Measurements from ENCODE around the gene IL11. TPM values are rescaled to one million over a fixed set of nuclear protein-coding genes. Genes with fewer than 3 reads are reported as not detected.

The IL11 gene
- total and polyA plus RNA-seq, 2 of the 13 experiments (the other 11 are each of a cell fraction or from before 2014, with no cell fraction given) = 2.5 to 2.9 TPM

DNA sequence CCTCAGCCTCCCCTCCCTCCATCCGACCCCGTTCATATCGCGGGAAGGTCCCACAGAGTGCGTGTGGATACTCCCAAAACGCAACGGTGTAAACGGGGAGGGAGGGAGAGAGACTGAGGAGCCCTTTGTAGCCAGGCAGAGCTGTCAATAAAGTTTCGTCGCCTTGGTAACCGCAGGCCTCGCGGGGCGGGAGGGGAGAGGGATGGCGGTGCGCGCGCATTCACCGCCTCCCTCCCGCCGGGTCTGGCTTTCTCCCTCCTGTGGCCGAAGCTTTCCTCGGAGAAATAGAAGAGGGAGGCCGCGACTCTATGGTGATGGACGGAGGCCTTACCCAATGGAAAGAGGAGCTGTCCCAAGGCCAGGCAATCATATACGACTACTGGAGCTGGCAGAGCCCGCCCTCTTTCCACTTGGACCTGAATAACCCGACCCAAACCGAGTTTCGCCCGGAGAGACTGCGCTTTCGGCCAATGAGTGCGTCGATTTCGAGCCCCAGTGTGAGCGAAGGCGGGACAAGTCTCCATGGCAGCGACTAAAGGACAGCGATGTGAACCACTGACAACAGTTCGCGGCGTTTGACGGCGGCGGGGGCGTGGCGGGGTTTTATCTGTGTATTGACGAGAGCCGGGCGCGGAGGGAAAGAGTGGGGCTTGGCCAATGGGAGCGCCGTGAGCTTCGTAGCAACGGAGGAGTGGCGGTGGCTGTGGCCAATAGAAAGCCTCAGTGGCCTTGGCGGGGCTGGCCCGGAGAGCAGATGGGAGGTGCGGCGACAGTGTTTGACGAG lies 31.0 kb downstream of the IL11 start, which contains the start of gene KMT5C (continued):
- TF ChIP-seq NR1H2 (CRISPR knock-in tag; IDR thresholded peaks at IDR 0.05; ENCODE audit: borderline replicate concordance, low read depth) (no peak), ZMYM4 (CRISPR knock-in tag; IDR thresholded peaks at IDR 0.05) (no peak), RBM22 (optimal IDR thresholded peaks at IDR 0.05; ENCODE audit: low read length) (no peak), ZNF720 (CRISPR knock-in tag; IDR thresholded peaks at IDR 0.05) (no peak), ZFX (CRISPR knock-in tag; IDR thresholded peaks at IDR 0.05; ENCODE audit: low read depth) (peak; percentile 37; the same call in 1 of the 2 replicates), RBM39 (IDR thresholded peaks at IDR 0.05; ENCODE audit: low read depth, low read length, poor library complexity, severe bottlenecking) (peak; percentile 87), ARHGAP35 (CRISPR knock-in tag; IDR thresholded peaks at IDR 0.05; ENCODE audit: borderline replicate concordance) (no peak), KMT2A (CRISPR knock-in tag; IDR thresholded peaks at IDR 0.05) (no peak), TEAD2 (CRISPR knock-in tag; IDR thresholded peaks at IDR 0.05) (no peak), ZNF713 (CRISPR knock-in tag; IDR thresholded peaks at IDR 0.05) (no peak), HHEX (CRISPR knock-in tag; IDR thresholded peaks at IDR 0.05) (no peak), GLI4 (CRISPR knock-in tag; IDR thresholded peaks at IDR 0.05; ENCODE audit: borderline replicate concordance) (no peak), PHB2 (IDR thresholded peaks at IDR 0.05; ENCODE audit: partially characterized antibody) (no peak), CAMTA2 (CRISPR knock-in tag; IDR thresholded peaks at IDR 0.05; ENCODE audit: borderline replicate concordance) (no peak), REXO4 (CRISPR knock-in tag; IDR thresholded peaks at IDR 0.05; ENCODE audit: borderline replicate concordance) (no peak), YEATS2 (CRISPR knock-in tag; IDR thresholded peaks at IDR 0.05; ENCODE audit: borderline replicate concordance) (0 out of 2 replicates have a peak, but pooled peaks have one; percentile 41)
- TF ChIP-seq, protein P1, sequence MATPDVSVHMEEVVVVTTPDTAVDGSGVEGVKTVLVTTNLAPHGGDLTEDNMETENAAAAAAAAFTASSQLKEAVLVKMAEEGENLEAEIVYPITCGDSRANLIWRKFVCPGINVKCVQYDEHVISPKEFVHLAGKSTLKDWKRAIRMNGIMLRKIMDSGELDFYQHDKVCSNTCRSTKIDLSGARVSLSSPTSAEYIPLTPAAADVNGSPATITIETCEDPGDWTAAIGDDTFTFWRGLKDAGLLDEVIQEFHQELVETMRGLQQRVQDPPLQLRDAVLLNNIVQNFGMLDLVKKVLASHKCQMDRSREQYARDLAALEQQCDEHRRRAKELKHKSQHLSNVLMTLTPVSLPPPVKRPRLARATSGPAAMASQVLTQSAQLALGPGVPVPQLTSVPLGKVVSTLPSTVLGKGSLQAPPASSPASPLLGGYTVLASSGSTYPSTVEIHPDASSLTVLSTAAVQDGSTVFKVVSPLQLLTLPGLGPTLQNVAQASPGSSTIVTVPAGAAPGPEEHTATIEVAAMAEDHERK (CRISPR knock-in tag; IDR thresholded peaks at IDR 0.05; ENCODE audit: low read depth) = no peak
- TF ChIP-seq, protein P2, sequence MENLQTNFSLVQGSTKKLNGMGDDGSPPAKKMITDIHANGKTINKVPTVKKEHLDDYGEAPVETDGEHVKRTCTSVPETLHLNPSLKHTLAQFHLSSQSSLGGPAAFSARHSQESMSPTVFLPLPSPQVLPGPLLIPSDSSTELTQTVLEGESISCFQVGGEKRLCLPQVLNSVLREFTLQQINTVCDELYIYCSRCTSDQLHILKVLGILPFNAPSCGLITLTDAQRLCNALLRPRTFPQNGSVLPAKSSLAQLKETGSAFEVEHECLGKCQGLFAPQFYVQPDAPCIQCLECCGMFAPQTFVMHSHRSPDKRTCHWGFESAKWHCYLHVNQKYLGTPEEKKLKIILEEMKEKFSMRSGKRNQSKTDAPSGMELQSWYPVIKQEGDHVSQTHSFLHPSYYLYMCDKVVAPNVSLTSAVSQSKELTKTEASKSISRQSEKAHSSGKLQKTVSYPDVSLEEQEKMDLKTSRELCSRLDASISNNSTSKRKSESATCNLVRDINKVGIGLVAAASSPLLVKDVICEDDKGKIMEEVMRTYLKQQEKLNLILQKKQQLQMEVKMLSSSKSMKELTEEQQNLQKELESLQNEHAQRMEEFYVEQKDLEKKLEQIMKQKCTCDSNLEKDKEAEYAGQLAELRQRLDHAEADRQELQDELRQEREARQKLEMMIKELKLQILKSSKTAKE (CRISPR knock-in tag; IDR thresholded peaks at IDR 0.05; ENCODE audit: borderline replicate concordance) = no peak
- TF ChIP-seq, protein P3, sequence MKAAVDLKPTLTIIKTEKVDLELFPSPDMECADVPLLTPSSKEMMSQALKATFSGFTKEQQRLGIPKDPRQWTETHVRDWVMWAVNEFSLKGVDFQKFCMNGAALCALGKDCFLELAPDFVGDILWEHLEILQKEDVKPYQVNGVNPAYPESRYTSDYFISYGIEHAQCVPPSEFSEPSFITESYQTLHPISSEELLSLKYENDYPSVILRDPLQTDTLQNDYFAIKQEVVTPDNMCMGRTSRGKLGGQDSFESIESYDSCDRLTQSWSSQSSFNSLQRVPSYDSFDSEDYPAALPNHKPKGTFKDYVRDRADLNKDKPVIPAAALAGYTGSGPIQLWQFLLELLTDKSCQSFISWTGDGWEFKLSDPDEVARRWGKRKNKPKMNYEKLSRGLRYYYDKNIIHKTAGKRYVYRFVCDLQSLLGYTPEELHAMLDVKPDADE (CRISPR knock-in tag; IDR thresholded peaks at IDR 0.05) = no peak
- TF ChIP-seq, protein P4, sequence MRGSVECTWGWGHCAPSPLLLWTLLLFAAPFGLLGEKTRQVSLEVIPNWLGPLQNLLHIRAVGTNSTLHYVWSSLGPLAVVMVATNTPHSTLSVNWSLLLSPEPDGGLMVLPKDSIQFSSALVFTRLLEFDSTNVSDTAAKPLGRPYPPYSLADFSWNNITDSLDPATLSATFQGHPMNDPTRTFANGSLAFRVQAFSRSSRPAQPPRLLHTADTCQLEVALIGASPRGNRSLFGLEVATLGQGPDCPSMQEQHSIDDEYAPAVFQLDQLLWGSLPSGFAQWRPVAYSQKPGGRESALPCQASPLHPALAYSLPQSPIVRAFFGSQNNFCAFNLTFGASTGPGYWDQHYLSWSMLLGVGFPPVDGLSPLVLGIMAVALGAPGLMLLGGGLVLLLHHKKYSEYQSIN (CRISPR knock-in tag; IDR thresholded peaks at IDR 0.05; ENCODE audit: borderline replicate concordance) = no peak
- TF ChIP-seq, protein P5, sequence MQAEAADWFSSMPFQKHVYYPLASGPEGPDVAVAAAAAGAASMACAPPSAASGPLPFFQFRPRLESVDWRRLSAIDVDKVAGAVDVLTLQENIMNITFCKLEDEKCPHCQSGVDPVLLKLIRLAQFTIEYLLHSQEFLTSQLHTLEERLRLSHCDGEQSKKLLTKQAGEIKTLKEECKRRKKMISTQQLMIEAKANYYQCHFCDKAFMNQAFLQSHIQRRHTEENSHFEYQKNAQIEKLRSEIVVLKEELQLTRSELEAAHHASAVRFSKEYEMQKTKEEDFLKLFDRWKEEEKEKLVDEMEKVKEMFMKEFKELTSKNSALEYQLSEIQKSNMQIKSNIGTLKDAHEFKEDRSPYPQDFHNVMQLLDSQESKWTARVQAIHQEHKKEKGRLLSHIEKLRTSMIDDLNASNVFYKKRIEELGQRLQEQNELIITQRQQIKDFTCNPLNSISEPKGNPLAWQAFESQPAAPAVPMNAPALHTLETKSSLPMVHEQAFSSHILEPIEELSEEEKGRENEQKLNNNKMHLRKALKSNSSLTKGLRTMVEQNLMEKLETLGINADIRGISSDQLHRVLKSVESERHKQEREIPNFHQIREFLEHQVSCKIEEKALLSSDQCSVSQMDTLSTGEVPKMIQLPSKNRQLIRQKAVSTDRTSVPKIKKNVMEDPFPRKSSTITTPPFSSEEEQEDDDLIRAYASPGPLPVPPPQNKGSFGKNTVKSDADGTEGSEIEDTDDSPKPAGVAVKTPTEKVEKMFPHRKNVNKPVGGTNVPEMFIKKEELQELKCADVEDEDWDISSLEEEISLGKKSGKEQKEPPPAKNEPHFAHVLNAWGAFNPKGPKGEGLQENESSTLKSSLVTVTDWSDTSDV (CRISPR knock-in tag; IDR thresholded peaks at IDR 0.05) = no peak
